Hepatic stellate cell (primary cell): ENCODE measurements around the gene GLT8D2.

Experiments
- DNase-seq: peaks from one replicate; pipeline ENCODE4 v3.0.0; 2011; ENCODE audit warnings: low spot score

GLT8D2 gene

DNA sequence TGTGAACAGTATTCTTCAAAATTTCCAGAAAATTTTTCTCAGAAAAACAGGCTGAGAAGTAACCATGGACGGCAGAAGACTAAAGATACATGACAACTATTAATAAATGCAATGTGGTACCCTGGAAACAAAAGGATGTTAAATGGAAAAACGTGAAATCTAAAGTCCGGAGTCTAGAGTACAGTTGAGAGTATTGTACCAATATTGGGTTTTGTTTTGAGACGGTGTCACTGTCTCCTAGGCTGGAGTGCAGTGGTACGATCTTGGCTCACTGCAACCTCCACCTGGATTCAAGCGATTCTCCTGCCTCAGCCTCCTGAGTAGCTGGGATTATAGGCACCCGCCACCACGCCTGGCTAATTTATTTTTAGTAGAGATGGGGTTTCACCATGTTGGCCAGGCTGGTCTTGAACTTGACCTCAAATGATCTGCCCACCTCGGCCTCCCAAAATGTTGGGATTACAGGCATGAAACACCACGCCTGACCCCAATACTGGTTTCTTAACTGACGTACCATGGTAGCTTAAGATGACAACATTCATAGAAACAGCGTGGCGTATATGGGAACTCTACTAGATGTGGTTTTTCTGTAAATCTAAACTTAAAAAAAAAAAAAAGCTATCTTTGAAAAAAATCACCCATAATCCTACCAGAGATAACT lies 101.1 kb downstream of the GLT8D2 start:
- DNase-seq: no peak

DNA sequence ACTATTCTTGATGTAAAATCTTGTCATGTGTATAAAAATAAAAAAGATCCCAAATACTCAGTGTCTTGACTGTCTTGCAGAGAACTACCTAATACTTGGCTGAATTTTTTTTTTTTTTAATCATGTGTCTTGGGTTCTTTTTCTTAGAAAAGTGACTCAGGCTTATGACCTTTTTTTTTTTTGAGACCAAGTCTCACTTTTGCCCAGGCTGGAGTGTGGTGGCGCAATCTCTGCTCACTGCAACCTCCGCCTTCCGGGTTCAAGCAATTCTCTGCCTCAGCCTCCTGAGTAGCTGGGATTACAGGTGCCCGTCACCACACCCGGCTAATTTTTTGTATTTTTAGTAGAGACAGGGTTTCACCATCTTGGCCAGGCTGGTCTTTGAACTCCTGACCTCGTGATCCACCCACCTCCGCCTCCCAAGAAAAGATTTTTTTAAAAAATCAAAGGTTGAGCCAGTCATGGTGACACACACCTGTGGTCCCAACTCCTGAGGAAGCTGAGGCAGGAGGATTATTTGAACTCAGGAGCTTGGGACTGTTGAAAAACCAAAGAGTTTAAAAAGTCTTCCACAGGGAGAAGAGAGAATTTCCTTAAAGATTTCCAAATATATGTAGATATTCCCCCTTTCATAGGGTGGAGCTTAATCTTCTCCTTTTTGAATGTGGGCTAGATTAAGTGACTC lies 102.0 kb downstream of the GLT8D2 start:
- no peak for DNase-seq

GRCh38 chr12:103944964-103945363 lies 105.0 kb downstream of the GLT8D2 start:
- no peak for DNase-seq
